ENCODE measurements around the gene TMX2. TPM values are rescaled to one million over a fixed set of nuclear protein-coding genes. Genes with fewer than 3 reads are reported as not detected.

The TMX2 gene
- total RNA-seq, 1 experiment from 2014 or later: 151 TPM

GRCh38 chr11:57729479-57729878, 17.1 kb downstream of the TMX2 start:
- in situ Hi-C loops (cut with HindIII; ENCODE audit: low pct_unique_long_range_greater_than_20kb, low sequenced_read_pairs) (no loop called here), intact Hi-C loops (cut with micrococcal nuclease; ENCODE audit: unreplicated experiment) (no loop called here)
- ChIA-PET CTCF (no interaction called here), POLR2A (interaction anchor here (0.7 to 0.8 kb wide), 2 partner anchors 18 to 394 kb away, joined by 3 read pairs; partner anchors contain the start of gene SSRP1)
- no peaks in the 10 kb centered on the region for H3K9me3 ChIP-seq (ENCODE audit: control insufficient read depth, insufficient read depth, low read depth, low read length)
- no peaks in the 10 kb centered on the region; the same call in 1 of the 2 replicates for H3K4me1 ChIP-seq (ENCODE audit: control insufficient read depth, insufficient read depth, low read length)
- H3K36me3 ChIP-seq (ENCODE audit: control insufficient read depth, insufficient read depth, low read length): peaks cover 2% of the 10 kb centered on the region; the same call in 1 of the 2 replicates
- H3K4me3 ChIP-seq (ENCODE audit: low read depth in 2 of 2, low read length in 2 of 2): no peak overlapping the region
- no peaks in the 10 kb centered on the region for H3K27me3 ChIP-seq (ENCODE audit: control insufficient read depth, insufficient read depth, low read length)
- ATAC-seq: no peak
- no TSS peak for BruUV-seq (replicated peaks)
- TF ChIP-seq POLR2AphosphoS5 (IDR thresholded peaks at IDR 0.05; ENCODE audit: low read depth, low read length) (no peak), REST (IDR thresholded peaks at IDR 0.05; ENCODE audit: insufficient read depth in 1 of 2, low read depth in 2 of 2, low read length in 1 of 2) (no peak), CTCF (IDR thresholded peaks at IDR 0.05) (no peak), TCF7L2 (IDR thresholded peaks at IDR 0.05; ENCODE audit: low read depth, low read length) (no peak), SIN3A (IDR thresholded peaks at IDR 0.05; ENCODE audit: borderline replicate concordance, insufficient read depth, low read depth, low read length) (no peak)
- no peak overlapping the region for H3K27ac ChIP-seq (ENCODE audit: low read length)
- DNase-seq (ENCODE audit: low read depth, low spot score): no peak

GRCh38 chr11:57732661-57733060, 20.3 kb downstream of the TMX2 start:
- Histone ChIP-seq H3K4me1 (ENCODE audit: control insufficient read depth, insufficient read depth, low read length) (no peaks in the 10 kb centered on the region; the same call in 1 of the 2 replicates), H3K36me3 (ENCODE audit: control insufficient read depth, insufficient read depth, low read length) (peaks cover 4% of the 10 kb centered on the region; the same call in 1 of the 2 replicates), H3K9me3 (ENCODE audit: control insufficient read depth, insufficient read depth, low read depth, low read length) (no peaks in the 10 kb centered on the region), H3K27ac (ENCODE audit: low read length) (no peak overlapping the region), H3K4me3 (ENCODE audit: low read depth in 2 of 2, low read length in 2 of 2) (no peak overlapping the region), H3K27me3 (ENCODE audit: control insufficient read depth, insufficient read depth, low read length) (no peaks in the 10 kb centered on the region)
- intact Hi-C loops (cut with micrococcal nuclease; ENCODE audit: unreplicated experiment) (no loop called here), in situ Hi-C loops (cut with HindIII; ENCODE audit: low pct_unique_long_range_greater_than_20kb, low sequenced_read_pairs) (no loop called here)
- POLR2A ChIA-PET: no interaction called here
- TF ChIP-seq CTCF (IDR thresholded peaks at IDR 0.05): no peak
- TF ChIP-seq REST (IDR thresholded peaks at IDR 0.05; ENCODE audit: insufficient read depth in 1 of 2, low read depth in 2 of 2, low read length in 1 of 2): no peak
- TF ChIP-seq TCF7L2 (IDR thresholded peaks at IDR 0.05; ENCODE audit: low read depth, low read length): no peak
- TF ChIP-seq POLR2AphosphoS5 (IDR thresholded peaks at IDR 0.05; ENCODE audit: low read depth, low read length): no peak
- no peak for TF ChIP-seq SIN3A (IDR thresholded peaks at IDR 0.05; ENCODE audit: borderline replicate concordance, insufficient read depth, low read depth, low read length)
- ATAC-seq (no peak), DNase-seq (ENCODE audit: low read depth, low spot score) (no peak)
- CTCF ChIA-PET: no interaction called here
- BruUV-seq (replicated peaks): no TSS peak
